Heart left ventricle (tissue), 16 donors: Measurements from ENCODE around the gene SLC7A14. TPM values are rescaled to one million over a fixed set of nuclear protein-coding genes. Genes with fewer than 3 reads are reported as not detected.

ENCODE experiments used
- ATAC-seq, 4 donors: fragments of 200-7000 bp; cut with Tn5 transposase; one replicate each; pipeline ENCODE4 v1.9.1; 2020 to 2022; ENCODE audit warnings: moderate library complexity in 4 of 4, mild to moderate bottlenecking in 3 of 4, moderate number of reproducible peaks in 1 of 4
- DNase-seq, 5 donors: peaks; one replicate each; pipeline ENCODE4 v3.0.0-alpha.2; 2020
- H3K27ac ChIP-seq, 12 donors: fragments of 200-600 bp; sonication (generic) in 4 of 12; one replicate each; pipeline versions ENCODE4 v1.5.0 to v1.8.0; 2016 to 2022; ENCODE audit warnings: mild to moderate bottlenecking in 2 of 12
- H3K27me3 ChIP-seq, 9 donors: fragments of 200-600 bp; sonication (generic) in 2 of 9; one replicate each; pipeline versions ENCODE4 v1.5.1 to v1.8.0; 2016 to 2022; ENCODE audit warnings: mild to moderate bottlenecking in 3 of 9
- H3K36me3 ChIP-seq, 9 donors: fragments of 200-600 bp; sonication (generic) in 2 of 9; one replicate each; pipeline versions ENCODE4 v1.5.0 to v1.8.0; 2018 to 2022; ENCODE audit warnings: mild to moderate bottlenecking in 2 of 9
- H3K4me1 ChIP-seq, 12 donors: fragments of 200-600 bp; sonication (generic) in 4 of 12; one replicate each; pipeline versions ENCODE4 v1.5.0 to v1.8.0; 2016 to 2022; ENCODE audit warnings: mild to moderate bottlenecking in 3 of 12
- H3K4me3 ChIP-seq, 12 donors: fragments of 200-600 bp; sonication (generic) in 4 of 12; one replicate each; pipeline versions ENCODE4 v1.5.0 to v1.8.0; 2017 to 2022; ENCODE audit warnings: mild to moderate bottlenecking in 9 of 12, moderate library complexity in 4 of 12
- H3K9me3 ChIP-seq, 12 donors: fragments of 200-600 bp; sonication (generic) in 4 of 12; one replicate each; pipeline versions ENCODE4 v1.5.0 to v1.8.0; 2016 to 2022; ENCODE audit warnings: mild to moderate bottlenecking in 1 of 12
- POLR2A ChIP-seq, 2 donors: fragments of 450-650 bp; IDR thresholded peaks; one replicate each; pipeline ENCODE4 v1.6.1; 2017; ENCODE audit warnings: antibody characterized with exemption in 2 of 2, mild to moderate bottlenecking in 2 of 2, moderate library complexity in 2 of 2
- WGBS, 4 donors: extraction: QIAGEN DNeasy Blood & Tissue Kit in 2 of 4; methylation state at CpG; one replicate each; pipeline versions ENCODE4 v1.1.5 to v1.1.7; 2013 to 2018; 5-methylcytosine and 5-hydroxymethylcytosine counted together
- intact Hi-C, 10 donors: fragments of 100-400 bp; cut with DNase I; formaldehyde crosslinking; loops; one replicate each; pipeline versions ENCODE4 v1.11.1 to v1.14.2; 2022
- polyA plus RNA-seq, 2 donors: library from polyadenylated mRNA; stranded (reverse); fragments of 200-250 nt; gene quantifications; one replicate each; pipeline ENCODE4 v1.2.3, GENCODE V29; 2013
- total RNA-seq, 9 donors: library from RNA; depleted of rRNA in 2 of 9; stranded (reverse); fragments of >200 nt in 2 of 9; fragmentation: NEBNext Ultra II Directional in 3 of 9; extraction: Animal tissue kit (Norgen Biotek cat#: 25700) in 3 of 9; gene quantifications; one replicate each; pipeline versions ENCODE4 v1.1.0 to v1.2.4, GENCODE V29; 2016 to 2023
- TF ChIP-seq, protein P1 (sequence below), 12 donors: fragments of 200-600 bp; sonication (generic) in 4 of 12; IDR thresholded peaks; one replicate each; pipeline versions ENCODE4 v1.5.0 to v1.8.0; 2018 to 2022; ENCODE audit warnings: antibody characterized with exemption in 12 of 12, mild to moderate bottlenecking in 5 of 12
- donor health status: ischemic (EF 13 %, LVEDD 7.1; RV severe dilation, severe dysfunction).
- donor health status: healthy with polysubstance abuse.
- donor health status: DM: no; HTN: yes; CAD: no.
- donor health status: DM: no; HTN: no; CAD: no.
- donor health status: ischemic (EF 25% LVEDD 6.9; RV normal size, moderate dysfunction).
- donor health status: ischemic (EF 25% LVEDD 5.7; RV mildly dilated, moderate dysfunction).
- donor health status: healthy.
- donor health status: DM: yes; HTN: yes; CAD: no.
- donor health status: ischemic (EF 35%, LVEDD 5.7; RV mildly dilated, moderate dysfunction).
- donor health status: nonischemic (EF 11% LVEDD 7.7; RV severe dilation, severe dysfunction).
- donor health status: DM: yes; HTN: yes; CAD: no.
- donor health status: PGD.
- donor health status: ischemic (EF 29% LVEDD 5.4; RV normal size, mild dysfunction).
- donor health status: nonischemic (EF 23%, LVEDD 6.1; RV moderate dilation, normal function).

The SLC7A14 gene
- total and polyA plus RNA-seq, 11 donors, result 0.02 TPM; not detected in 9

DNA sequence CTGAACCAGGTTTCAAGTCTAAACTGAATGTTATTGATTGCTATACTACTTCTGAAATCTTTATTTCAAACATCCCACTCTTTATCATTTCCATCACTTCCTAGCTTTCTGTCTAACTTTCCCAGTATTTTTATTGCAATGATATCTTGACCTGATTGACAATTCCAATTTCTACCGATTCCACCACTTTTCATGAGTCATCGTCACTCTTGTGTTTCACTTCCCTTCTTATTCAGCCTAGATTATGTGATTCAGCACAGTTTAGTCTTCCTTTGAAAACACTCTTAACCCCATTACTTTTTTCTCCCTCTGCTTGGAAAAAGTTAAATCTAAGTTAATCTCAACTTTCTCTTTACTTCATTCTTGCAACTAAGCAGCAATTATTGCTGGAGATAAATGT, 62.6 kb downstream of the SLC7A14 start:
- no peaks in the 10 kb centered on the region for H3K9me3 ChIP-seq
- no peaks in the 10 kb centered on the region for H3K27me3 ChIP-seq
- TF ChIP-seq POLR2A (IDR thresholded peaks at IDR 0.05), result no peak
- TF ChIP-seq, protein P1, sequence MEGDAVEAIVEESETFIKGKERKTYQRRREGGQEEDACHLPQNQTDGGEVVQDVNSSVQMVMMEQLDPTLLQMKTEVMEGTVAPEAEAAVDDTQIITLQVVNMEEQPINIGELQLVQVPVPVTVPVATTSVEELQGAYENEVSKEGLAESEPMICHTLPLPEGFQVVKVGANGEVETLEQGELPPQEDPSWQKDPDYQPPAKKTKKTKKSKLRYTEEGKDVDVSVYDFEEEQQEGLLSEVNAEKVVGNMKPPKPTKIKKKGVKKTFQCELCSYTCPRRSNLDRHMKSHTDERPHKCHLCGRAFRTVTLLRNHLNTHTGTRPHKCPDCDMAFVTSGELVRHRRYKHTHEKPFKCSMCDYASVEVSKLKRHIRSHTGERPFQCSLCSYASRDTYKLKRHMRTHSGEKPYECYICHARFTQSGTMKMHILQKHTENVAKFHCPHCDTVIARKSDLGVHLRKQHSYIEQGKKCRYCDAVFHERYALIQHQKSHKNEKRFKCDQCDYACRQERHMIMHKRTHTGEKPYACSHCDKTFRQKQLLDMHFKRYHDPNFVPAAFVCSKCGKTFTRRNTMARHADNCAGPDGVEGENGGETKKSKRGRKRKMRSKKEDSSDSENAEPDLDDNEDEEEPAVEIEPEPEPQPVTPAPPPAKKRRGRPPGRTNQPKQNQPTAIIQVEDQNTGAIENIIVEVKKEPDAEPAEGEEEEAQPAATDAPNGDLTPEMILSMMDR (IDR thresholded peaks at IDR 0.05), result no peak
- DNase-seq (no peak), ATAC-seq (no peak)
- H3K27ac ChIP-seq, result no peak overlapping the region
- no peak overlapping the region for H3K4me3 ChIP-seq
- intact Hi-C loops, result no loop called here
- no peaks in the 10 kb centered on the region for H3K36me3 ChIP-seq
- no peaks in the 10 kb centered on the region for H3K4me1 ChIP-seq
- 73 to 81% (median 79%) methylated on average over 2 of the region's 2 CpGs for WGBS, 4 donors

DNA sequence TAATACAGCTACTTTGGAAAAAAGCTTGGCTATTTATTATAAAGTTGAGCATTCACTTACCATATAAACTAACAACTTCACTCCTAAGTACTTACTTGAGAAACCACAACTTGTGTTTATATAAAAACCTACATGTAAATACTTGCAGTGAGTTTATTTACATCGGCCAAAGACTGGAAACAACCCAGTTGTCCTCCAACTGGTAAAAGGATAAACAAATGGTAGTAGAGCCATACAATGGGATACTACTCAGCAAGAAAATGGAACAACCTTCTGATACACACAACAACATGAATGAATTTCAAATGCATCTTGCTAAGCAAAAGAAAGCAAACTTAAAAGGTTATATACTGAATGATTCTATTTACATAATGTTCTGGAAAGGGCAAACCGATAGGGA, 63.7 kb downstream of the SLC7A14 start:
- Histone ChIP-seq H3K36me3 (no peaks in the 10 kb centered on the region), H3K4me1 (no peaks in the 10 kb centered on the region), H3K4me3 (no peak overlapping the region), H3K9me3 (no peaks in the 10 kb centered on the region), H3K27ac (no peak overlapping the region), H3K27me3 (no peaks in the 10 kb centered on the region)
- ATAC-seq (no peak), DNase-seq (no peak)
- WGBS, 4 donors, result 73 to 79% (median 75%) methylated on average over 2 of the region's 2 CpGs
- TF ChIP-seq, protein P1 (IDR thresholded peaks at IDR 0.05), result no peak
- TF ChIP-seq POLR2A (IDR thresholded peaks at IDR 0.05), result no peak
- intact Hi-C loops, result no loop called here

DNA sequence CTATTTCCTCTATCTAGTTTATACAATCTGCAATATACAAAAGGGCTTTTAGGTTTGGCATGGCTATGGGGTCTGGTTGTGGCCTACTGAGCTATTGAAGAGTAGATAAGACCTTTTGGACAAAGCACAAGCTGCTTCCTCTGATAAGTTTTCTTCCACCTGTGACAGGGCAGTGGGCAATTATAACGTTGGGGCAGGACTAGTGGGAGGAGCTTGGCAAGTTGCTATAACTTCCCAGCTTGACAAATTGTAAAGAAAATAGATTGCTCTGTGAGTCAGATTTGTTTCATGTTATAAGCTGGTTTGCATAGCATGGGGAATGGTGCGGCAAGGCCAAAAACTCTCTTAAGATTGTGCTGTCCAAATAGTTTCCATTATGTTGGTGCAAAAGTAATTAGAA, 64.9 kb downstream of the SLC7A14 start:
- intact Hi-C loops, result no loop called here
- H3K4me1 ChIP-seq, result no peaks in the 10 kb centered on the region

DNA sequence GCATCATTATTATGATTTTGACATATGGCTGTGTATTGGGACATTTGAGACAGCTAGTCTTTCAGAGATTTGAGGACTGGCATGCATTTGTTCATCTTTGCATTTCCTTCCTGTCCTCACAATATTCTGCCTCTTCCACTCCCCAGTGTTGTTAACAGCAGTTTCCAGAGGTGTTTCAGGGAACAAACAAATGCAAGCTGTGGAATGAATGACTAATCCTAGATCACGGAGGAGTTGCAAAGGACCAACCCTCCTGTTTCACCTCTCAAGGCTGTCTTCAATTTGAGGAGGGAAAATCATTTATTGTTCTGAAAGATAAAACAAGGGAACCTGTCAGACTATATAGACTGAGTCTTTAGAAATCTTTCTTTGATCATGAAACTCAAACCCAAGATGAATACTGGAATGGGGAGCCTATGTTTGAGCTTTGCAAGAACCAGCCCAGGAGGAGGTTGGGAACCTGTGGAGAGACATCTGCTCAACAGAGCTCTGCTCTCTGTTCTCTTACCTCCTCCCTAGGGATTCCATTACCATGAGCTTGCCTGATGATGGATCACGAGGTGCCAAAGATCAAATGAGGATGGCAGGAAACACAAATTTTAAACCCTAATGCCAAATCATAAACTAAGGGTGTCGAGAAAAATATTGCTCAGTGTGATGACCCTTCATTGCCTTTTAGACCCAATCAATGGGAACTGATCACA, 68.5 kb downstream of the SLC7A14 start:
- no peak overlapping the region for H3K27ac ChIP-seq
- TF ChIP-seq, protein P1 (IDR thresholded peaks at IDR 0.05), result no peak
- TF ChIP-seq POLR2A (IDR thresholded peaks at IDR 0.05), result no peak
- H3K4me3 ChIP-seq, result no peak overlapping the region
- H3K4me1 ChIP-seq, result no peaks in the 10 kb centered on the region
- no peaks in the 10 kb centered on the region for H3K9me3 ChIP-seq
- DNase-seq, result no peak
- H3K27me3 ChIP-seq, result peaks cover 0 to 4% (median 0%) of the 10 kb centered on the region in 9 donors
- no peaks in the 10 kb centered on the region for H3K36me3 ChIP-seq
- 51 to 61% (median 60%) methylated on average over 3 of the region's 3 CpGs for WGBS, 4 donors
- no peak for ATAC-seq
- intact Hi-C loops, result no loop called here

More for the DNA sequence above, 64.9 kb downstream of the SLC7A14 start:
- H3K27ac ChIP-seq, result no peak overlapping the region
- TF ChIP-seq, protein P1 (IDR thresholded peaks at IDR 0.05), result no peak
- no peak for TF ChIP-seq POLR2A (IDR thresholded peaks at IDR 0.05)
- 45 to 51% (median 50%) methylated on average over 2 of the region's 2 CpGs for WGBS, 4 donors
- DNase-seq (no peak), ATAC-seq (no peak)
- peaks cover 0 to 4% (median 0%) of the 10 kb centered on the region in 9 donors for H3K27me3 ChIP-seq
- no peaks in the 10 kb centered on the region for H3K36me3 ChIP-seq
- no peaks in the 10 kb centered on the region for H3K9me3 ChIP-seq
- H3K4me3 ChIP-seq, result no peak overlapping the region
